Effector memory CD8-positive, alpha-beta T cell (primary cell): ENCODE measurements around the gene EXPH5.
A peak's percentile ranks its signal among the peaks of the same experiment; 100 is the strongest.

ENCODE experiments used
- ATAC-seq: fragments of 150-1000 bp; cut with Tn5 transposase; replicated peaks from 2 replicates; pipeline ENCODE4 v1.10.0; 2021; ENCODE audit warnings: mild to moderate bottlenecking, moderate library complexity
- DNase-seq, 3 experiments: peaks; one replicate each; pipeline ENCODE4 v3.0.0; 2021
- H3K27ac Mint-ChIP-seq, 2 donors: one replicate each; pipeline ENCODE4 v1.8.0; 2022; ENCODE audit warnings: mild to moderate bottlenecking in 2 of 2, mixed read lengths in 2 of 2, moderate library complexity in 2 of 2
- H3K27me3 Mint-ChIP-seq, 2 donors: one replicate each; pipeline ENCODE4 v1.8.0; 2022; ENCODE audit warnings: mixed read lengths in 2 of 2
- H3K36me3 Mint-ChIP-seq: one replicate; pipeline ENCODE4 v1.8.0; 2022; ENCODE audit warnings: mild to moderate bottlenecking, moderate library complexity, mixed read lengths; ENCODE audit not compliant: insufficient read depth
- H3K4me1 Mint-ChIP-seq, 2 donors: one replicate each; pipeline ENCODE4 v1.8.0; 2022; ENCODE audit warnings: low read depth in 2 of 2, mixed read lengths in 2 of 2
- H3K4me3 Mint-ChIP-seq, 2 donors: one replicate each; pipeline ENCODE4 v1.8.0; 2022; ENCODE audit warnings: mild to moderate bottlenecking in 2 of 2, mixed read lengths in 2 of 2, moderate library complexity in 2 of 2
- H3K9me3 Mint-ChIP-seq, 2 donors: one replicate each; pipeline ENCODE4 v1.8.0; 2022; ENCODE audit warnings: mixed read lengths in 2 of 2

The EXPH5 gene

DNA sequence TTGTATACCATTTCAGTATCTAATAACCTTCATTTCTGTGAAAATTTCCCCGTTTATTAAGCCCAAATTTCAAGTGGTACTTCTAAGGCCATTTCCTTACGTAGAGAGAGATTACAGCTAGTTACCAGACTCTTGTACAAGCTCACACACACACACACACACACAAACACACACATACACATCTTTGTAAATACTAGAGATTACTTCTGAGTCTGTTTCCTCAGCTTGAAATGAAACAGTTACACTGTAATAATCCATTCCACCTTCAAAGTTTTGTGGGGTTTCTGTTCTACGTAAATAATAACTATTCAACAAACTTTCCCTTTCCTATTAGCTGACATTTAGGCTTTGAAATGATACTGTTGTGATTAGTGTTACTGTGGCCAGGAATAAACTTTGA lies 101.6 kb downstream of the EXPH5 start:
- Mint-ChIP-seq H3K4me1 (peaks cover 7 to 10% of the 10 kb centered on the region in 2 donors), H3K36me3 (peaks cover 11% of the 10 kb centered on the region), H3K9me3 (no peaks in the 10 kb centered on the region), H3K27ac (peak overlapping the region in 1 of 2 donors; percentile 41), H3K4me3 (no peak overlapping the region), H3K27me3 (no peaks in the 10 kb centered on the region)
- no peak for DNase-seq
- ATAC-seq: no peak

DNA sequence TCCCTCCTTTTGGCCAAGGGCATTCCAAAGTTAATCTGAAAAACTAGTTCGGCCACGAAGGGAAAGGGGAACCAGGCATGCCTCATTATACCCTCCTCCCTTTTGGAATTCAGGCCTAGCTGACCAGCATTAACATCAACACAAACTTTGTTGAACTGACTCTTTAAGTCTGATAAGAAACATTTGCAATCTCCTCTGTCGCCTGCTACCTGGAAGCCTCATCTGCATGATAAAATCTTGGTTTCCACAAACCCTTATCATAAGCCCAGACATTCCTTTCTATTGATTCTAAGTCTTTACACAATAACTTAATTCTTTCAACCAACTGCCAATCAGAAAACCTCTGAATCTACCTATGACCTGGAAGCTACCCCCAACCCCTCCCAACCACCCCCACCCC lies 106.7 kb downstream of the EXPH5 start:
- peak overlapping the region; percentile 11 to 38 for H3K27ac Mint-ChIP-seq
- ATAC-seq: no peak
- no peaks in the 10 kb centered on the region for H3K9me3 Mint-ChIP-seq
- H3K4me1 Mint-ChIP-seq: no peaks in the 10 kb centered on the region
- DNase-seq: no peak
- peaks cover 37% of the 10 kb centered on the region for H3K36me3 Mint-ChIP-seq
- H3K4me3 Mint-ChIP-seq: no peak overlapping the region
- no peaks in the 10 kb centered on the region for H3K27me3 Mint-ChIP-seq

DNA sequence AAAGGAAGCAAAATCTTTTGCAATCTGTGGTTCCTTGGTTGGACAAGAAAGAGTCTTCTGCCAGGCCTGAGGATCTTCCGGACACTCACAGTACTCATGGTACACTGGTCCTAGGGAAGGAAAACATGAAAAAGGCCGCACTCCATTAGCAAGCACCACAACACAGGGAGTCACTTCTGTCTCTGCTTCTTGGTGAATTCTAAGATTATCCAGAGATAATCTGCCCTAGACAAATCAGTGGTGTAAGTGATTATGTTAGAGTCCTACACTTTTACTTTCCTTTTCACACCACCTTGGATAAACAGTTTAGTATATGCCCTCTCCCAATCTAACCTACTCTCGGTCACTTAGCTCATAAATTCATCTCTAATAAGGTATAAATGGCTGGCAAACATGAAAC lies 107.2 kb downstream of the EXPH5 start:
- no peak for DNase-seq
- Mint-ChIP-seq H3K4me1 (no peaks in the 10 kb centered on the region), H3K27me3 (no peaks in the 10 kb centered on the region), H3K4me3 (no peak overlapping the region), H3K27ac (peak overlapping the region; percentile 11 to 38), H3K36me3 (peaks cover 41% of the 10 kb centered on the region), H3K9me3 (no peaks in the 10 kb centered on the region)
- no peak for ATAC-seq

DNA sequence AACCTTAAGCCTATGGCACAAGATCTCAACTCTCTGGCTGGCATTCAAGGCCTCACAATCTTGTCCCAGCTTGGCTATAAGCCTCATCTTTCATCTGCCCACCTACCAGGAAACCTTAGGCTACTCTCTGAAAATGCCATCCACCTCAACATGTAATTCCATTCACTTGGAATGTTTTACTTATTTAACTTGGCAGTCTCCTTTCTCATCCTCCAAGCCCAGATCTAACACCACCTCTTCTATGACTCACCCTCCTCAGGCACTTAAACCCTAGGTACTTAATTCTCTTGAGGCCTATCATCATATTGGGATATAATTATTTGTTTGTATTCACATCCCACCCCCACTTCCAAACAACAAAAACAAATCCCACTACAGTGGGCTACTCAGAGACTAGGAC lies 110.4 kb downstream of the EXPH5 start:
- no peak for DNase-seq
- Mint-ChIP-seq H3K9me3 (no peaks in the 10 kb centered on the region), H3K27me3 (no peaks in the 10 kb centered on the region), H3K27ac (peak overlapping the region in 1 of 2 donors; percentile 9), H3K36me3 (peaks cover 34% of the 10 kb centered on the region), H3K4me3 (no peak overlapping the region), H3K4me1 (no peaks in the 10 kb centered on the region)
- ATAC-seq: no peak

DNA sequence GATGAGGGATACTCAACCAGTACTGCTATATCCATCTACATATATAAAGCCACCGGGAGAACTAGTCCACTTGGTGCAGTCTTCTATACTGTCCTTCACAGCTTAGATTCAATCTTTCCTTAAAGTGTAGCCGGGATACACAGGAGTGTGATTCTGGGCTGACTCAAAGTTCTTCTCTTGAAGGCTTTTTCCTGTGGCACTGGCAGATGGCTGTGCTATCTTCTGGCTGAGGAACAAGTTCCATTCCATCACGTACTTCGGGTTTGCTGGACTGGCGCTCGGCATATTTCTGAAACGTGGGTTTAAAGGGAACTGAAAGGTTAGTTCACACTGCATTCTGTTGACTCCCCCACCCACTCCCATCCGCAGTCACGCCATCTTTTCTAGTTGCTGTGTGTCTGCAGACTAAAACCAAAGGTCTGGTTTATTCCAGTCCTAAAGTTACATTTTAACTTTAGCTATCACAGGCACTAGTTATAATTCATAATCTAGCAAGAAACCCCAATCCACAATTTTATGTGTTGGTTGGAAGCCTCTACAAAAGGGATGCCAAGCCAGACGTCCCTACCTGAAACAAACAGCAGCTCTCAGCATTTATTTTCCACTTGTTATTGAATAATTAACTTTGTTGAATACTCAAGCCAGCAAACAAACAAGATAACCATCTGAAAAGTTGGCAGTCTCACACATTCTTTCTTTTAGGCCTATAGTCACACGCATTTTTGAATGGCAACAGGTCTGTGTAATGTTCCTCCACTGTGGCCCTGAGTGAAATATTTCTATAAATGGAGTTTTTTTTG lies 118.7 kb downstream of the EXPH5 start:
- Mint-ChIP-seq H3K4me3 (no peak overlapping the region), H3K9me3 (no peaks in the 10 kb centered on the region), H3K4me1 (no peaks in the 10 kb centered on the region), H3K27ac (no peak overlapping the region), H3K27me3 (no peaks in the 10 kb centered on the region), H3K36me3 (peaks cover 16% of the 10 kb centered on the region)
- DNase-seq (no peak), ATAC-seq (no peak)

DNA sequence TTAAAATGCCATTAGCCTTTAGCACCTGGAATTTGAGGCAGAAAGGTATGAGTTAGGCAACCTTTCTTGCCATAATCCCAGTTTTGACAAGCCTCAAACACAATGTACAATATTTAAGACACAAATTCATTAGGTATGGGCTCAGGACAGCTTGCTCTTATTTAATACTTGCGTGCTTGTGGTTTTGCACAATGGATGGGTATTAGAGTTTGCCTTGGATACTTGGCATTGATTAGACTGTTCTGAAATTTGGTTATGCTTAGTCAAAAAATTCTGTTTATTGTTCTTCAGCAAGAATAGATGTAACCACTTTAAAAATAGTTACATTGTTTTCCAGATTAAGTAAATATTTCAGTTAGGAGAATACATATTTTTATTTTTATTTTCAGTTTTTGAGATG lies 120.9 kb downstream of the EXPH5 start:
- Mint-ChIP-seq H3K27ac (no peak overlapping the region), H3K9me3 (no peaks in the 10 kb centered on the region), H3K4me3 (no peak overlapping the region), H3K36me3 (peaks cover 15% of the 10 kb centered on the region), H3K4me1 (peaks cover 0 to 5% of the 10 kb centered on the region in 2 donors), H3K27me3 (no peaks in the 10 kb centered on the region)
- DNase-seq (no peak), ATAC-seq (no peak)

DNA sequence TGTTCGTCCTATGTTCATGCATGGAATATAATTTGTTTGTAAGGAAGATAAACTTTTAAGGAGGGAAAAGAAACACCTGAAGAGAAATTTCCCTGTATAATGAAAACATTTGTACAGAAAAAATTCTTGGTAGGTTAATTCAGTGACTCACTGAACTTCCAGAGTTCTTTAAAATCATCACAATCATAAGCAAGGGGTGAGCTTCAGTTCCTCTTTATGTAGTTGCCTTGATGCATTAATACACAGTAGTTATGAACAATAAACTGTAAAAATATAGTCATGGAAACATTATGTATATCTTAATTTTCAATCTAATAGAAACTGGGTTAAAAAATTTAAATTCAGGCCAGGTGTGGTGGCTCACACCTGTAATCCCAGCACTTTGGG lies 125.1 kb downstream of the EXPH5 start:
- no peak for DNase-seq
- H3K4me3 Mint-ChIP-seq: peak overlapping the region; percentile 94 to 95
- peaks cover 8 to 22% of the 10 kb centered on the region in 2 donors for H3K4me1 Mint-ChIP-seq
- H3K27me3 Mint-ChIP-seq: no peaks in the 10 kb centered on the region
- peaks cover 18% of the 10 kb centered on the region for H3K36me3 Mint-ChIP-seq
- H3K27ac Mint-ChIP-seq: peak overlapping the region; percentile 99 to 100
- no peaks in the 10 kb centered on the region for H3K9me3 Mint-ChIP-seq
- ATAC-seq: no peak

DNA sequence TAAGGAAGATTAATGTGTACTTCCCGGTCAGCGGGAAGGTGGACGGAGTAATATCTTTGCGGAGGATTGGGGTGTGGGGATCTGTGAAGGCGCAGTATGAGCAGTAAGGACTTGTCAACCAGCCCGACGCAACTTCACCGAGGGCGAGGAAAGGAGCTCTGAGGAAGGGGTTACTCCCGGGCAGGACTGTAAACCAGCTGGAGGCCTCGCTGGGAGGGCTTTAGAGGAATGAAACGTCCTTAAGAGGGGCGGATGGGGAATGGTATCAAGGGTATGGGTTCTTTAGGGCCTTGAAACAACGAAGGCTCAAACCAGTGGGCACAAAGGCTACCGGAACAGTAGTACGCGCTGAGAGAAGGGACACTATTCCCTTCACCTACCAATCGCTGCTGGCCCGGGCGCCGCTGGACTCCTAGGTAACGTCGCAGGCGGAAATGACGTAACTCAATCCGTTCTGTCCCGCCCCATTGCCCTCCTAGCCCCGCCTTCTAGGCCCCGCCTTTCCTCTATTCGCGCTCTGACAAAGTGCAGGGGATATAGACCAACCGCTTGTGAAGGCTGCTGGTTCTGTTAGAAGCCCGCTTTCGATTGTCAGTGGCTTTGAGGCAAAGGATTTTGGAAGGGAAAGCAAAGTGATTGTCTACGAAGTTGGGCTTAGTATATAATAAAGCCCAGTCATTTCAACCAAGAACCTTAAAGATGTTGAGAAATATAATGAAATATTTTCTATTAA lies 126.3 kb downstream of the EXPH5 start, which contains the start of gene C11orf65:
Gene C11orf65, minus strand, starts transcription at position 439 of the 733 bp plus-strand sequence. CDS start 5,970 bp downstream, outside the sequence.
- H3K36me3 Mint-ChIP-seq: peaks cover 18% of the 10 kb centered on the region
- no peaks in the 10 kb centered on the region for H3K27me3 Mint-ChIP-seq
- H3K4me3 Mint-ChIP-seq: peak within 1 kb of the TSS; percentile 94 to 95
- peak within 1 kb of the TSS; percentile 99 to 100 for H3K27ac Mint-ChIP-seq
- peaks cover 8 to 22% of the 10 kb centered on the region in 2 donors for H3K4me1 Mint-ChIP-seq
- DNase-seq: peak; percentile 96 to 98 (median 97)
- no peaks in the 10 kb centered on the region for H3K9me3 Mint-ChIP-seq
- ATAC-seq: peak; percentile 94

DNA sequence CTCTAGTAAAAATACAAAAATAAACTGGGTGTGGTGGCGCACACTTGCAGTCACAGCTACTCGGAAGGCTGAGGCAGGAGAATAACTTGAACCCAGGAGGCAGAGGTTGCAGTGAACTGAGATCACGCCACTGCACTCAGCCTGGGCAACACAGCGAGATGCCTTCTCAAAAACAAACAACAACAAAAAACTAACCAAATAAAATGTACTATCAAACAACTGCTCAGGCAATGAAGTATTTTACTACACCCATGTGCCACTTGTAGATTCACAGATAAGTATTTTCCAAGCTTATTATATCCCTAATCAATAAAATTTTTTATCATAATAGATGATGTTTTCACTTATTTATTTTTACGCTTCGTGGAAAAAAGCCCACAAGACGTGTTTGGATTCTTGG lies 127.2 kb downstream of the EXPH5 start:
- H3K27me3 Mint-ChIP-seq: no peaks in the 10 kb centered on the region
- no peaks in the 10 kb centered on the region for H3K9me3 Mint-ChIP-seq
- DNase-seq: no peak
- no peak for ATAC-seq
- H3K36me3 Mint-ChIP-seq: peaks cover 18% of the 10 kb centered on the region
- H3K27ac Mint-ChIP-seq: peak overlapping the region; percentile 99 to 100
- H3K4me3 Mint-ChIP-seq: peak overlapping the region; percentile 94 to 95
- H3K4me1 Mint-ChIP-seq: peaks cover 8 to 22% of the 10 kb centered on the region in 2 donors
